ELF-1 (cell line): ENCODE results near the gene ZBTB49.

Experiments
- DNase-seq: peaks from one replicate; pipeline ENCODE4 v3.0.0-alpha.2; 2016; ENCODE audit warnings: low read depth, low spot score

ZBTB49 gene

DNA sequence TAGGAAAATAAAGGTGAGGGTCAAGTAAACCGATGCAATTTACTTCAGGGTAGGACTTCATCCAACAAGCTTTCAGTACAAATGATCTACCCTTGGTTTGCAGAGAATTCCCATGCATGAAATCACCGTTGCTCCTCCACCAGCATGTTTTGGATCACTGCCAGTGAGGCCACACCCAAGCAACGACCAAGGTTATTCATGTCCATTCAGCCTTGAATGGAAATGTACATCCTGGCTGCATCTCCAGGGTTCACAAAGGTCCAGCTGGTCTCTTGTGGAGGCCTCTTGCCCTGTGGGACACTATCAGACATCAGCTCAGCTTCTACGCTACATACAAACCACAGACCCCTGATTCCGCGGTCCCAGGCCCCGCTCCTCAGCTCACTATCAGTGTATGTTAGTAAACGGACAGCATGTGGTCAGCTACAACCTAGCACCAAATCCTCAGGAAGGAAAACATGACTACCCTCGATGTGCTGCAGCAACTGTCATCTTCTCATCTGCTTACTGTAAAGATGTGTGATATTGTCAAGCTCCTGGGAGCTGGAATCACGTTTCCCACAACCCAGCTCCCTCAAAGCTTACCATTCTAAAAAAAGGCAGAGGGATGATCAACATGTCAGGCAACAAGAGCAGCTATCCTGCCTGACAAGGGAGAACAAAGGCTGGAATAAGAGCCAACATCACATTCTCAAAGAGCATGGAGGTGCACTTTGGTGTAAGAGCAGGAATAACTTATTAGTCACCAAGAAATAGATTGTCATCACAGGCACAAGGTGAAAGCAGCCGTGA is 5.0 kb upstream of the ZBTB49 start:
- DNase-seq, result no peak

DNA sequence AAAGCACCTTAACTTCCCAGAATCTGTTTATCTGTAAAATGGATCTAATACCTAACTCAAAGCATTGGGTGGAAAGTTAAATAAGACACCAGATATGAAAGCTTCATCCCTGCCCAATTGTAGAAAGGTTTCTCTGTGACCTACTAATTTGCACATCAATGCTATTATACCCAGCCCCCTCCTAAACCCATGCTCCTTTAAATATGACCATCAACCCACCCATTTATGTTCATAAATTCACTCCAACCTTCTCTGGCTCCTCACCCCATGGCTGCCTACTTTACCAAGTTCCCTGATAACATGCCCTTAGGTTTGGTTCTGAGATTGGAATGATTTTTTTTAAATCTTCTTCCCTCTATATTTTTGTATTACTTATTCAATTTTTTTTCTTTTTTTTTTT is 2.0 kb upstream of the ZBTB49 start:
- no peak for DNase-seq

DNA sequence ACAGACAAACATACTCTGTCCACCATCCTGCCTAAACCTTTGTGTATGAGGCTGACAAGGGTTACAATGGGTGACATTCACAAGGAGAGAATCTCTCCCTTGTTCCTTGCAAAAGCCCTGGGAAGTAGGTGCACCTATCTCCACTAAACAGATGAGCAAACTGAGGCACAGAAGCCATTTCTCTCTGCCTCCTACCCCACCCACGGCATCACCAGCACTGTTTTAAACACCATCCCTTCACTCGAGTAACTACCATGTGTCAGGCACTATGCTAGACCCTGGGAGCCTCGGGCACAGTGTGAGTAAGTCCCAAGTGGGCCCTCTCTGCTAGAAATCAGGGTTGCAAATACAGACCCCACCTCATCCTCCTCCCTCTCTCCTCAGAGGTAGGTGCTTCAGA is 996 bp upstream of the ZBTB49 start:
- no peak for DNase-seq

DNA sequence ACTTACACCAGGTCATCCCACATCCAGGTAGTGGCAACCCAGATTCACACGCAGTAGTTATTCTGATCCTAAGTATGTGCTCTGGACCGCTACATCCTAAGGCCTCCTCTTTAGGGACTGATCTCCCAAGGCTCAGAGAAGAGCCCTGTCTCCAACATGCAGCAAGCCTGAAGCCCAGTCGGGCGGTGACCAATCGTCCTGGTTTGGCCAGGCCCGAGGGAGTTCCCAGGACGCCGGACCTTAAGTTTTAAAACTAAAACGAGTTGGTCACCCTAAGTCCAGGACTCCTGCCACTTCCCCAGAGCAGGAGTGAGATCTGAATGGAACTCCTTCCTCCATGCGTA is 482 bp upstream of the ZBTB49 start:
- DNase-seq, result no peak

DNA sequence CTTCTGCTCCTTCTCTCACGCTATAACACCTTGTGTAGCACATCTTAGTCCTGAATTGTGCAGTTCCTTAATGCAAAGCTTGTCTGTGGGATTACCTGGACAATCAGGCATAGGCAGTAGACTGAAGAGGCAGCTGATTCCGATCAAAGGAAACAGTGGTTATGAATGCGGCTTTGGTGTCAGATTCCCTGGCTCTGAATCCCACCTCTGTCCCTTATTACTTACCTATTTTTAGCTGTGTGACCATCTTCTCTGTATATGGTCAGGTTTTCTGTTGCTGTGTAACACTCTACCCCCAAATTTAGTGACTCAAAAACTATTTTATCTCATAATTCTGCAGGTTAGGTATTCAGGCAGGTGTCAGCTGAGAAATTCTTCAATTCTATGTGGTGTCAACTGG is 3.2 kb downstream of the ZBTB49 start:
- no peak for DNase-seq

DNA sequence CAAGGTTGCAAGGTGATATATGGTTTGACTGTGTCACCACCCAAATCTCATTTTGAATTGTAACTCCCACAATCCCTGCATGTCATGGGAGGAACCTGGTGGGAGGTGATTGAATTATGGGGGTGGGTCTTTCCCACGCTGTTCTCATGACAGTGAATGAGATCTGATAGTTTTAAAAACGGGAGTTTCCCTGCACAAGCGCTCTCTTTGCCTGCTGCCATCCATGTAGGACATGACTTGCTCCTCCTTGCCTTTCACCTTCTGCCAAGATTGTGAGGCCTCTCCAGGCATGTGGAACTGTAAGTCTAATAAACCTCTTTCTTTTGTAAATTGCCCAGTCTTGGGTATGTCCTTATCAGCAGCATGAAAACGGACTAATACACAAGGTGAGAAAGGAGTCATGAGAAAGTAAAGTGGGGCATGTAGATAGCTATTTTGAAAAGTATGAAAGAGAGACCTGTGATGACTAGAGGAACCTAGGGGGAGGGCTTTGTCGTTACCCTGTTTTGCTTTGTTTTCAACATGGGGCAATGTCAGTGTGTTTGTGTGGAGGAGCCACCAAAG is 6.3 kb downstream of the ZBTB49 start:
- no peak for DNase-seq

DNA sequence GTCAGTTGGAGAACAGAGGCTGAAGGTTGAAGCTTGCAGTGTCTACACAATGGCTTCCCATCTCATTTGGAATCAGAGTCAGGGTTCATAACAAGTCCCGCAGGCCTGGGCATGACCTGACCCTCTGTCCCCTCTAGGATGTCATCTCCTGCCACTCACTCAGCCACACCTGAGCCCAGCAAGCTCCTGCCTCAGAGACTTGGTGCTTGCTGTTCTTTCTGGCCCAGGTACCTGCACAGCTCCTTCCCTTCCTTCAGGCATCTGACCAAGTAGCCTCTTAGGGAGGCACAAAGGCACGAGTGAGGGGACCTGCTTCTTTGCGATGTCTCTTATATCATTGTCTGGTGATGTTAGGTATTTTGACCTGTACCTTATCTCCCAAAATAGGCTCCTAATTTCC is 9.0 kb downstream of the ZBTB49 start:
- no peak for DNase-seq

DNA sequence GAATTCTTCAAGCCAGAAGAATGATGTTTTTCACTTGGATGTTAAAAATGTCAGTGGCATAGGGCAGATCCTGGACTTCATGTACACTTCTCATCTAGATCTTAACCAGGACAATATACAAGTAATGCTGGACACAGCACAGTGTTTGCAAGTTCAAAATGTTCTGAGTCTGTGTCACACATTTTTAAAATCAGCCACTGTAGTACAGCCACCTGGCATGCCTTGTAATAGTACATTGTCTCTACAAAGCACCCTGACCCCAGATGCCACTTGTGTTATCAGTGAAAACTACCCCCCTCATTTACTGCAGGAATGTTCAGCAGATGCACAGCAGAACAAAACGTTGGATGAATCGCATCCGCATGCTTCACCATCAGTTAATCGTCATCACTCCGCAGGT is 11.9 kb downstream of the ZBTB49 start:
- no peak for DNase-seq

DNA sequence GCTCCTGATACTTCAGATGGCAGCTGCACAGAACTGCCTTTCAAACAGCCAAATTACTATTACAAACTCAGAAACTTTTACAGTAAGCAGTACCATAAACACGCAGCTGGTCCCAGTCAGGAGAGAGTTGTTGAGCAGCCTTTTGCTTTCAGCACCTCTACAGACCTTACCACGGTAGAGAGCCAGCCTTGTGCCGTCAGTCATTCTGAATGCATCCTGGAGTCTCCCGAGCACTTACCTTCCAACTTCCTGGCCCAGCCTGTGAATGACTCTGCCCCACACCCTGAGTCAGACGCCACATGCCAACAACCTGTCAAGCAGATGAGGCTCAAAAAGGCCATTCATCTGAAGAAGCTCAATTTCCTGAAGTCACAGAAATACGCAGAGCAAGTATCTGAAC is 12.4 kb downstream of the ZBTB49 start:
- no peak for DNase-seq

DNA sequence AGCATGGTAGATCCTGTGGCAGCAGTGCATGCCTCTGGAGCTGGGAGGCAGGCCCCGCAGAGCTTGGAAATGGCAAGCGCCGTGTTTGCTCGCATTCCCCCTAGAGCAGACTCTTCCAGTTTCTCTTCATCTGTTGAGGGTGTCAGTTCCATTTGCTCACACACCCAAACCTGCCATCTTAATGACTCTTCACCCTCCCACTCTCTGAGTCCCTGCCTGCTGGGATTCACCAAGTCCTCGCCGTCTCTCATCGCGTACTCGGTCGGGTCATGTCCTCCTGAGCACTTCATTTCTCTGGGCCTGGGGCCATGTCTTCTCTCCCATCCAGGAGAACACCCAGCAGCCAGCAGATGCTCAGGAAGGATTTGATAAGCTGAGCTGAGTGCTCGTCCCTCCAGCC is 16.9 kb downstream of the ZBTB49 start:
- DNase-seq, result no peak

DNA sequence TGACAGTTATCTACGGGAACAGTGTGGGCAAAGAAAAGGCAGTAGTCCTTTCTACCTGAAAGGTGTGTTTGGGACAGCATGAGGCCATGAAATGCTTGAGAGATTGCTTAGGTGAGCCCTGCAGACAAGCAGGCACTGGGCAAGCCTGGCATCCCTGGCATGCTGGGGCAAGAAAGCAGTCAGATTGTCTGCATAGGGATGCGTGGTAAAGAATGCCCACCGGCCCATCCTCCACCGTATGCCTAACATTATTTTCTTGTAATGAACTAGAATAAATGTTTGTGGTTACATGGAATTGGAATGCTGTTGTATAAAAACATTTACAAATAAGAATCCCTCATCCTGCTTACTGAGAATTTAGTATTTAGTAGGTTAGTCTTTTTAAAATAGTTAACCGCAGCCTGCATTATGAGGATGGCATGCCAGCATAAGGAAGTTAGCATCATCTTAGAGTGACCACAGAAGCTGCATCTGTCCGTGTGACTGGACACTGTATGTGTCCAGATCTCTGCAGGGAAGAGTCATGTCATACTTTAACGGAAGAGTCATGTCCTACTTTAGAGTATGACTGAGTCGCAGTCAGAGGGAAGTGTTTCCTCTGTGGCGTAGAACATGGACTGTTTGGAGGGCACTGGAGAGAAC is 18.9 kb downstream of the ZBTB49 start:
- DNase-seq, result no peak

DNA sequence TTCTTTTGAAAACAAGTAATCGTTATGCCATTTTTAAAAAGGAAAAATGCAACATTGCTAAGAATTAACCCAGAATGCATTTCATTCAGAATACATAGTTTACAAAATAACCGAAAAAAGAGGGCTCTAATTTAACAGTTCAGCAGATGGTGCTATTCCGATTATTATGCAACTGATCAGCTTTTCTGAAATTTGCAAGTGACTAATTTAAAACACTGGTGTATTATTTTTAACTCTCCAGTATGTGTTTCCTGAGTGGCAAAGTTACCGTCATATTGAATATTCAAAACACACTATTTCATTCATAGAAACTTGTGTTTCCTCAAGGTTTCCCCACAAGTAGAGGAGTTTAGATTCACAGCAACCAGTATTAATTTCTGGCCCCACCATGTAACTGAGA is 21.1 kb downstream of the ZBTB49 start:
- DNase-seq, result no peak

DNA sequence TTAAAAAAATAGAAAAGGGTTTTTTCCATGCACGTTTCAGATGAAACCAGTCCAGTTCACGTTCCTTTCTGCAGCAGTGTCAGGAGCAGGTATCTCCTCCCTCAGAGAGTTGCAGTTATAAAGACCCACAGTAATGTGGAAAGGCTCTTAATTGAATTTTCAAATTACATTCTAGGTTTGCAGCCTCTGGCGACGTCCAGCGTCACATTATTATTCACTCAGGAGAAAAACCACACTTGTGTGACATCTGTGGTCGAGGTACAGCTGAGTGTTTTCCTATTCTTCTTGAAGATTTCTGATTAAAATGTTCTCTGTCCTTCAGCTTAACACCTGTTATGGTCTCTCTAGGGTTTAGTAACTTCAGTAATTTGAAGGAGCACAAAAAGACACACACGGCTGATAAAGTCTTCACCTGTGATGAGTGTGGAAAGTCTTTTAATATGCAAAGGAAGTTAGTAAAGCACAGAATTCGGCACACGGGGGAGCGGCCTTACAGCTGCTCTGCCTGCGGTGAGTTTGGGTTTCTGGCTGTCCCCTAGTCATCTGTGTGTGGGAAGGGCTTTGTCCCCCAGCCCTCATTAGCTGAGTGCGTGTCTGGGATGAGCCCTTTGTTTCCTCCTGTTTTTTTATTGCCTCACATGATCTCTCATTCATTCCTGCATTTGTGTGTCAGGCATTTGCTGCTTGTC is 25.6 kb downstream of the ZBTB49 start:
- no peak for DNase-seq

DNA sequence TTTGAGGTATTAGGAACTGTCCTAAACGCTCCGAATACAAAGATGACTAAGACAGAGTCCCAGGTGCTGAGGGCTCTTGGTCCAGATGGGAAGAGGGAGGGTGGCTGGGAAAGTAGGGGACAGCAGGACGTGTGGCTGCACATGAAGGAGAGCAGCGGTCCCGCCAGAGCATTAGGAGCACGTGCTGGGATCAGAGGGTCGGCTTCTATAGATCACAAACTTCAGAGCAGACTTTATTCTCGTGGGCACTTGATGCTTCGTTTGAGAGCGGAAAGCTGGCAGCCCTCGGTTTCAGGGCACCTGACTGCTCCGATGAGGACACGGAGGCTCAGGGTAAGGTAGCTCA is 26.1 kb downstream of the ZBTB49 start:
- no peak for DNase-seq

DNA sequence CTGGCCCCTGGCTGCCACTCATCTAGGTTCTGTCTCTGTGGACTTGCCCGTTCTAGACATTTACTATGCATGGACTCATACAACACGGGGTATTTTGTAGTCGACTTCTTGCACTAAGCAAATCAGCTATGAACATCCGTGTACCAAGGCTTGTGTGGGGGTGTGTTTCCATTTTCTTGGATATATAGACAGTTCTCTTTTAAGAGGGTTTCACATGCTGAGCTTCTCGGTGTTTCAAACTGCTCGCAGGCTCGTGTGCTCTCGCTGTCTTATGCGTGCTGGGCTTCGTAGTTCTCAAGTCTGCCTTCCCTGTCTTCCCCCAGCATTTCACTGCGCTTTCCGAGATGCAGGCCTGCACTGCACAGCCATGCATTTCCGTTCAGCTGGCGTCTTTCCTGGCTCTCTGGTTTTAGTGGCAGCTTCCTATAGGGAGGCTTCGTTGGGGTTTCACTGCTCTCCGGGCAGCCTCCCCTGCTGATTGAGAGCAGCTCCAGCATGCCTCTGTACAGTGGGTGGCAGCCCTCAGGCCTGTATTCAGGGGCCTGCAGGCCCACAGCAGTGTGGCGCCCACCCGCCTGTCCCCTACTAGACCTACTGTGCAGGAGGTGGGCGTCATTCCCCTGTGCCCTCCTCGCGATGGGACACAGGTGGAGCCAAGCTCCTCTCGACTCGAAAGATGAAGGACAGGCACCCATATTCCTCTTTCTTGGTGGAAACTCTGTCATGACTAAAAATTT is 27.6 kb downstream of the ZBTB49 start:
- DNase-seq, result no peak

DNA sequence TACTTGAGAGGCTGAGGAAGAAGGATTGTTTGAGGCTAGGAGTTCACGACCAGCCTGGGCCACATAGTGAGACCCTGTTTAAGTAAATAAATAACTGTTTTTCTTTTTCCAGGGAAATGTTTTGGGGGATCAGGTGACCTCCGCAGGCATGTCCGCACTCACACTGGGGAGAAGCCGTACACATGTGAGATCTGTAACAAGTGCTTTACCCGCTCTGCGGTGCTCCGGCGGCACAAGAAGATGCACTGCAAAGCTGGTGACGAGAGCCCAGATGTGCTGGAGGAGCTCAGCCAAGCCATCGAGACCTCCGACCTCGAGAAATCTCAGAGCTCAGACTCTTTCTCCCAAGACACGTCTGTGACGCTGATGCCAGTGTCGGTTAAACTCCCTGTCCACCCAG is 30.5 kb downstream of the ZBTB49 start:
- DNase-seq, result no peak

DNA sequence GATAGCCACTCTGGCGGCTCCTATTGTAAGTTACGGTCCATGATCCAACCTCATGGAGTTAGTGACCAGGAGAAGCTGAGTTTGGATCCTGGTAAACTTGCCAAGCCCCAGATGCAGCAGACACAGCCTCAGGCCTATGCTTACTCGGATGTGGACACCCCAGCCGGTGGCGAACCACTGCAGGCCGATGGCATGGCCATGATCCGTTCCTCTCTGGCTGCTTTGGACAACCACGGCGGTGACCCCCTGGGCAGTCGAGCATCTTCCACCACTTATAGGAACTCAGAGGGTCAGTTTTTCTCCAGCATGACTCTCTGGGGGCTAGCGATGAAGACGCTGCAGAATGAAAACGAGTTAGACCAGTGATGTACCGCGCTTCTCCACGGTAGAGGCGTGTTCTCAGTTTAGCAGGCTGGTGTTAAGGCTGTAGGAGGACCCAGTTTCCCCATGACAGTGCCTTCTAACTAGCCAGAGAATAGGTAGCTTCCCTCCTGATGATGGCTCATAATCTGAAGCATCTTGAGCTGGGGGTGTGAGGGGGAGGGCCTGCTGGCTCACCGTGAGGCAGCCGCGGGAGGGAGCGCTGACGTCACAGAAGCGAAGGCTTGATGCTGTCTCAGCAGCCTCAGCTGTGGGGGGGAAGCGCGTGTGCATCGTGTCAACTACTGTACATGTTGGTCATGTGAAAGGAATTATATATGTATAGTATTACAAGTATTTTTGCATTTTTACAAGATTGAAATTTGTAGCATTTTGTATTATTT is 31.1 kb downstream of the ZBTB49 start:
- DNase-seq, result no peak

DNA sequence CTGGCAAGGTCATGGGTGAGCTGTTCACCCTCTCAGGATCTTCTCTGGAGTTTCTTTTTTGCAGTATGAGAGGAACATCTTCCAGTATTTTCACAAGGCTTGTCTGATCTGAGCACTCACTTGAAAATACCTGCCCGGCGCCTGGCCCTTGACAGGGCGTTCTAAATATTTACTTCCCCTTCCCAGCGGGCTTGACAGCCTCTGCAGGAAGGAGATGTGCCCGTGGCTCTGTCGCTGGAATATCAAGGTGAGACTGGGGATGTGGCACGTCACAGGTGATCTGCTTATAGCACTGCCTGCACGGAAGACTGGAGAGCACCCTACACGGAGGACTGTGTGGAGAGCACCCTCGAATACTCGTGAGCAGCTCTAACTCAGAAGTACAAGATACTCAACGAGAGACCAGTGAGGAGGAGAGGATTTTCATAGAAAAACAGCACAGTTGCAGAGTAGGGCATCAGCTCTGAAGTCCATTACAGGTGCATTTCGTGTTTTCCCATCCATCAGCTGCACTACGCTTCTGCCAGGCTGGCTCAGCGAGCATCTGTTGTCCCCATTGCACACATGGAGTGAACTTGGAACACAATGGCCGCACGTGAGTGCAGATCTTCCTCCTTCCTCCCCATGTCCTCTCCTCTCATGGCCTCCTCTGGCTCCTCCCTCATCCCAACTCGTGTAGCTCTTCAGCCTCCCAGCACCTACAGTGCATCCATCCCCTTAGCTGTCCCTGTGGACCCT is 32.1 kb downstream of the ZBTB49 start:
- DNase-seq, result no peak

DNA sequence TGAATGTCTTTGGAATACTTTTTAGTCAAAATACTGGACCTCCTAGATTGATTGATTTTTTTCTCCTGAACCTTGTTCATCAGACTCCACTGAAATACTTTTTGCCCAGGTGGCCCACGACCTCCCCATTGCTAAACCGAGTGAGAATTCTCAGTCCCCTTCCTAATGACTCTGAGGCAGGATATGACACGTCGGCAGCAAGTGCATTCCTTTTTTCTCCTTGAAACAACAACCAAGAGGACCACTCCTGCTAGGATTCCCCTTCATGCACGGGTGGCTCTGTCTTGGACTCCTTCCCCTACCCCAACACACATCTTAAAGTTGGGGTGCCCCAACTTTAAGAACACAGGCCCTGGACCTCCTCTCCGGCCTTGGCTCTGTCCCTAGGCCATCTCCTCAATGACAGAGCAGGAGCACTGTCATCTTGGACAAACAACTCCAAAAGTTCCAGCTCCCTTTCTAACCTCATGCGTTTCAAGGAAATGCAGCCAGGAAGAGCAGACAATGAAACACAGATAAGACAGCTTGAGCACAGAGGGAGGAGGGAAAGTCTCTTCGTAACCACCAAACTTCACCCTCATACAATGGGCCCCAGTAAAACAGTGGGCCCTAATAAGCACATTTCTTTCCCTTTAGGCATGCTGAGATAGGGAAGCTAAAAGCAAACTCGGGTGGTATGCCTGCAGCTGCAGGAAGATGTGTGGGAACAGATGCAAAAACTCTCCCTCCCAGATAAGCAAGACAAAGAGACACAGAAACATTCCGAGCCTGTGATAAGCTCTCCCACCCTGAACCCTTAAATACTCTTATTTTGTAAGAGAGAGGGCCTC is 33.9 kb downstream of the ZBTB49 start:
- no peak for DNase-seq

DNA sequence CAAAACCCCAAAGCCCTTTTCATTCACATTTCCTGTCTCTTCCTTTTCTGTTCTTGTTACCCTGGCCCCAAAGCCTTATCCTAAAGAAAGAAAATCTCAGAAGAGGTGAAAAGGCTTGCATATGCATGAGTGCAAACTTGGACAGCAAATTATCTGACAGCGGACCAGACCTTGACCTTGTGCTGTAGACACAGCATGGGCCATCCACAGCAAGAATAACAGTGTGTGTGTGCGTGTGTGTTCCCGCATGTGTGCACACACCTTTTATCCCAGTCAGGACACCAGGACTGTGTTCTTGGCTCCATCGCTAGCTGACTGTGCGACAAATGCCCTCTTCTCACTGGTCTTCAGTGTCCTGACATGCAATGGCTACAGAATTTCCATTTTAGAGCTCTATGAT is 35.3 kb downstream of the ZBTB49 start:
- no peak for DNase-seq
